Measurements from ENCODE around the gene TSR3. TPM values are rescaled to one million over a fixed set of nuclear protein-coding genes. Genes with fewer than 3 reads are reported as not detected.

Gene TSR3
- total RNA-seq, 6 donors from 2014 or later = 55.6 to 74.5 (median 65.1) TPM

GRCh38 chr16:1335996-1336395 is 15.7 kb downstream of the TSR3 start:
- no peak for TF ChIP-seq POLR2A (IDR thresholded peaks at IDR 0.05)
- TF ChIP-seq CTCF (IDR thresholded peaks at IDR 0.05) = no peak
- no peak for TF ChIP-seq POLR2AphosphoS5 (IDR thresholded peaks at IDR 0.05)
- no peak for TF ChIP-seq EP300 (IDR thresholded peaks at IDR 0.05)
- WGBS, 2 donors = 26 to 28% methylated on average over 8 to 12 of the region's 12 CpGs
- Histone ChIP-seq H3K36me3 (no peaks in the 10 kb centered on the region), H3K4me1 (peaks cover 28 to 44% (median 37%) of the 10 kb centered on the region in 4 donors), H3K4me3 (no peak overlapping the region), H3K27me3 (peaks cover 0 to 44% (median 26%) of the 10 kb centered on the region in 4 donors), H3K27ac (no peak overlapping the region), H3K9me3 (no peaks in the 10 kb centered on the region)
- DNase-seq = no peak
- no peak for ATAC-seq (ENCODE audit: low FRiP score in 2 of 2)

GRCh38 chr16:1335211-1335971 is 16.3 kb downstream of the TSR3 start:
- TF ChIP-seq POLR2AphosphoS5 (IDR thresholded peaks at IDR 0.05) = no peak
- TF ChIP-seq CTCF (IDR thresholded peaks at IDR 0.05) = no peak
- TF ChIP-seq EP300 (IDR thresholded peaks at IDR 0.05) = no peak
- no peak for TF ChIP-seq POLR2A (IDR thresholded peaks at IDR 0.05)
- Histone ChIP-seq H3K9me3 (peaks cover 0 to 4% (median 3%) of the 10 kb centered on the region in 4 donors), H3K36me3 (no peaks in the 10 kb centered on the region), H3K27me3 (peaks cover 0 to 44% (median 26%) of the 10 kb centered on the region in 4 donors), H3K4me3 (no peak overlapping the region), H3K4me1 (peaks cover 28 to 46% (median 39%) of the 10 kb centered on the region in 4 donors), H3K27ac (no peak overlapping the region)
- no peak for ATAC-seq (ENCODE audit: low FRiP score in 2 of 2)
- peak in 1 of 2 donors; percentile 67 for DNase-seq
- 48 to 61% methylated on average over 5 to 16 of the region's 16 CpGs for WGBS, 2 donors

DNA sequence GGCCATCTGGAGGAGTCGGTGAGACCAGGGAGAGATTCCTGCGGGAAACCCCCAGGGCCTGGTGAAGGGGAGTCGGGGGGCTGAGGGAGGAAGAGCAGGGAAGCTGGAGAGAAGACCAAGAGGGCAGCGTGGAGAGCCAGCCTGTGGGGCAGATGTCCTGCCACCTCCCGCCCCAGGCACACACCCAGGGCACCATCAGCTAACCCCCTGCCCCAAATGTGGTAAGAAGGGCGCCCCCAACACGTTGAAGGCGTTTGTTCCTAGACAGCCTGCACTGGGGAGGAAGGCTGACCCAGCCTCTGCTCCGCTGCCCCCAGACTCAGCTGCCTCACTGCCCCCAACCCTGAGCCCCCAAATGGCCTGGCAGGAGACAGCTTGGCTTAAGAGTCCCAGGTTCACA is 16.9 kb downstream of the TSR3 start:
- WGBS, 2 donors = 46% methylated on average over 6 of the region's 9 CpGs; no CpG with 5 or more reads in 1 of the 2 donors
- no peak overlapping the region for H3K27ac ChIP-seq
- H3K27me3 ChIP-seq = peaks cover 0 to 44% (median 26%) of the 10 kb centered on the region in 4 donors

DNA sequence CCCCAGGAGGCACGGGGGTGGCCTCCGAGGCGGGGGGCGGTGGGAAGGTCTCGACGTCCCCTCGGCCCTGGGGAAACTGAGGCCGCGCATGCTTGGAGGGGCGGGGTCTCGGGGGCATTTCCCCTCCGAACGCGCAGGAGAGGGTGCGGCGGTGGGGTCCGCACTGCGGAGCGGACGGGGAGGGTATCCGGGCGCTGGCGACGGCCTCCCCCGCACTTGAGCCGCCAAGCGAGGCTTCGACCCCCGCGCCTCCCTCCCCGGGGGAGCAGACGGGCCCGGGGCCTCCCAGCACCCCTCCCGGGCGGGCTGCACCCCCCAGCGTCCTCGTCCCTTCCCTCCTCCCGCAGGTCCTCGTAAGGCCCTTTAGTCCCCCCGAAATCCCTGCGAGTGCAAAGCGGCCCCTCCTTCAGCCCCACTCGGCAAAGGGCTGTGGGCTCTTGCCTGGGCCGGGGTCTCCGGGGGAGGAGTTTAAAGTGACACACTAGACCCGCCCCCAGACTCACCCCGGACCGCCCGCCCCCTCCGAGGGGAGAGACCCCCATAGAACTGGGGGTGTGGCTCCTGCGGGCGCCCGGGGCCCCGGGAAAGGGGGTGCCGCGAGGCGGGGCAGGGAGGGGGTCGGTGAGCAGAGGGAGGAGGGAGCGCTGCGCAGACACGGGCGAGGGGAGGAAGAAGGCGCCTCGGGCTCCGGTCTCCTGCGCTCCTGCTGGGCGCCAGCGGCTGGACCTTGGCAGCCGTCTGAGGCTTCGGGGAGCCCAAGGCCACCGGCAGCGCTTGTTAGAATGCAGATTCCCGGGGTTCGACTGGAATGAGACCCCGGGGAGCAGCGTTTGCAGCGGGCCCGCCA is 17.6 kb downstream of the TSR3 start:
- peak in 1 of 2 donors; percentile 81 for DNase-seq
- peak overlapping the region; percentile 49 to 64 (median 59) for H3K4me3 ChIP-seq

More for the DNA sequence above, 16.9 kb downstream of the TSR3 start:
- Histone ChIP-seq H3K36me3 (no peaks in the 10 kb centered on the region), H3K4me3 (peak overlapping the region in 2 of 4 donors; percentile 49 to 64), H3K9me3 (peaks cover 0 to 6% (median 4%) of the 10 kb centered on the region in 4 donors), H3K4me1 (peaks cover 28 to 46% (median 39%) of the 10 kb centered on the region in 4 donors)
- no peak for DNase-seq
- no peak for ATAC-seq (ENCODE audit: low FRiP score in 2 of 2)
- TF ChIP-seq POLR2AphosphoS5 (IDR thresholded peaks at IDR 0.05) = no peak
- TF ChIP-seq CTCF (IDR thresholded peaks at IDR 0.05) = no peak
- TF ChIP-seq EP300 (IDR thresholded peaks at IDR 0.05) = no peak

More for the DNA sequence above, 17.6 kb downstream of the TSR3 start:
- Histone ChIP-seq H3K27me3 (peaks cover 0 to 44% (median 26%) of the 10 kb centered on the region in 4 donors), H3K9me3 (peaks cover 0 to 6% (median 4%) of the 10 kb centered on the region in 4 donors), H3K36me3 (no peaks in the 10 kb centered on the region), H3K4me1 (peaks cover 28 to 46% (median 39%) of the 10 kb centered on the region in 4 donors), H3K27ac (no peak overlapping the region)
- ATAC-seq (ENCODE audit: low FRiP score in 2 of 2) = no peak
- TF ChIP-seq EP300 (IDR thresholded peaks at IDR 0.05) (no peak), CTCF (IDR thresholded peaks at IDR 0.05) (no peak), POLR2AphosphoS5 (IDR thresholded peaks at IDR 0.05) (no peak), POLR2A (IDR thresholded peaks at IDR 0.05) (no peak)
- 0 to 3% methylated on average over 11 to 31 of the region's 78 CpGs for WGBS, 2 donors

Measured in upper lobe of left lung (tissue), 6 donors.